HCT116 (cell line): ENCODE measurements around the gene PRKG1. TPM values are rescaled to one million over a fixed set of nuclear protein-coding genes. Genes with fewer than 3 reads are reported as not detected.

ENCODE experiments used
- ATAC-seq: fragments of 200-7000 bp; cut with Tn5 transposase; 2 replicates; pipeline ENCODE4 v1.9.1; 2020; ENCODE audit warnings: mild to moderate bottlenecking, moderate library complexity
- BruUV-seq: library from RNA; stranded (reverse); fragments of 400-500 nt; replicated peaks from 2 replicates; lab custom pipeline; 2021; lab: Mats Ljungman, UMichigan
- CTCF ChIA-PET: fragments of 300-600 bp; sonication (Branson Sonifier 250); formaldehyde crosslinking; loops from one replicate; lab custom pipeline; 2021; ENCODE audit warnings: antibody characterized with exemption; lab: Charles Lee
- POLR2A ChIA-PET: fragments of 300-600, 350-600 bp; sonication (Branson Sonifier 250); formaldehyde crosslinking; loops from one replicate; lab custom pipeline; 2021; ENCODE audit warnings: antibody characterized with exemption; lab: Charles Lee
- RAD21 ChIA-PET, 2 experiments: fragments of 300-600 bp; sonication (Branson Sonifier 250); formaldehyde crosslinking; loops; one replicate each; lab custom pipeline; 2023; ENCODE audit warnings: low total read pairs in 2 of 2; ENCODE audit not compliant: uncharacterized antibody in 2 of 2, unreplicated experiment in 2 of 2, low non-redundant PET in 1 of 2; lab: Charles Lee
- DNase-seq: peaks from one replicate; pipeline ENCODE4 v3.0.0-alpha.2; 2010; ENCODE audit warnings: low read depth, low spot score
- H2AFZ ChIP-seq: fragments of 200-600 bp; shearing (Covaris generic), sonication (generic); 2 replicates; pipeline ENCODE4 v1.6.1; 2017; ENCODE audit warnings: low read depth, mixed run types, mixed read lengths, antibody characterized with exemption, low read length; ENCODE audit not compliant: poor library complexity, severe bottlenecking
- H3K27ac ChIP-seq: 2 replicates; pipeline ENCODE4 v1.5.1; 2012; ENCODE audit warnings: low read depth, low read length
- H3K27me3 ChIP-seq: fragments of 200-600 bp; sonication (generic); 2 replicates; pipeline ENCODE4 v1.6.1; 2016; ENCODE audit warnings: mixed run types, low read length, mixed read lengths; ENCODE audit not compliant: insufficient read depth
- H3K36me3 ChIP-seq, 2 experiments: fragments of 200-500 bp in 1 of 2; fragments of 200-600 bp in 1 of 2; sonication (Bioruptor generic) in 1 of 2; sonication (generic) in 1 of 2; 2 replicates each; pipeline versions ENCODE4 v1.5.1 to v1.6.1; 2014 to 2016; ENCODE audit warnings: low read length in 2 of 2, inconsistent platforms in 1 of 2, mixed read lengths in 1 of 2, mixed run types in 1 of 2; ENCODE audit not compliant: insufficient read depth in 2 of 2, control insufficient read depth in 1 of 2
- H3K4me1 ChIP-seq, 2 experiments: fragments of 200-600 bp in 1 of 2; sonication (generic) in 1 of 2; 2 replicates each; pipeline versions ENCODE4 v1.5.1 to v1.6.1; 2012 to 2017; ENCODE audit warnings: low read length in 2 of 2, inconsistent platforms in 1 of 2, mild to moderate bottlenecking in 1 of 2, mixed read lengths in 1 of 2, mixed run types in 1 of 2, moderate library complexity in 1 of 2; ENCODE audit not compliant: insufficient read depth in 2 of 2, control insufficient read depth in 1 of 2
- H3K4me2 ChIP-seq: fragments of 200-600 bp; sonication (generic); 2 replicates; pipeline ENCODE4 v1.6.1; 2017; ENCODE audit warnings: mixed run types, low read length, mixed read lengths
- H3K4me3 ChIP-seq, 2 experiments: fragments of 200-600 bp in 1 of 2; sonication (generic) in 1 of 2; replicated peaks in 1 of 2; 2 replicates each; pipeline ENCODE4 v1.5.1; 2011 to 2016; ENCODE audit warnings: low read length in 2 of 2, control low read depth in 1 of 2, low read depth in 1 of 2, mild to moderate bottlenecking in 1 of 2, mixed read lengths in 1 of 2, mixed run types in 1 of 2
- H3K79me2 ChIP-seq: fragments of 200-600 bp; sonication (generic); 2 replicates; pipeline ENCODE4 v1.6.1; 2017; ENCODE audit warnings: mild to moderate bottlenecking, mixed run types, low read length, moderate library complexity, mixed read lengths; ENCODE audit not compliant: insufficient read depth
- H3K9ac ChIP-seq: fragments of 200-600 bp; sonication (generic); 2 replicates; pipeline ENCODE4 v1.6.1; 2016; ENCODE audit warnings: low read length, mixed read lengths
- H3K9me2 ChIP-seq: fragments of 200-600 bp; sonication (generic), shearing (Covaris generic); 2 replicates; pipeline ENCODE4 v1.6.1; 2017; ENCODE audit warnings: mixed run types, mild to moderate bottlenecking, moderate library complexity; ENCODE audit not compliant: insufficient read depth
- H3K9me3 ChIP-seq, 2 experiments: fragments of 200-500 bp in 1 of 2; fragments of 200-600 bp in 1 of 2; sonication (Bioruptor generic) in 1 of 2; sonication (generic) in 1 of 2; 2 replicates each; pipeline ENCODE4 v1.6.1; 2014 to 2017; ENCODE audit warnings: low read length in 2 of 2, mixed read lengths in 2 of 2, inconsistent platforms in 1 of 2, low read depth in 1 of 2, mild to moderate bottlenecking in 1 of 2, mixed run types in 1 of 2, moderate library complexity in 1 of 2; ENCODE audit not compliant: control insufficient read depth in 1 of 2, insufficient read depth in 1 of 2
- H4K20me1 ChIP-seq: fragments of 200-600 bp; sonication (generic), shearing (Covaris generic); 2 replicates; pipeline ENCODE4 v1.6.1; 2017; ENCODE audit warnings: mixed run types, mild to moderate bottlenecking, moderate library complexity; ENCODE audit not compliant: insufficient read depth
- CBX3 ChIP-seq: IDR thresholded peaks from 2 replicates; pipeline ENCODE4 v1.6.1; 2012; ENCODE audit warnings: low read depth
- CEBPB ChIP-seq: IDR thresholded peaks from 2 replicates; pipeline ENCODE4 v1.6.1; 2012; ENCODE audit warnings: low read depth
- ELF1 ChIP-seq: IDR thresholded peaks from 2 replicates; pipeline ENCODE4 v1.6.1; 2012; ENCODE audit warnings: low read depth, borderline replicate concordance
- EZH2 ChIP-seq: fragments of 200-600 bp; sonication (generic); IDR thresholded peaks from 2 replicates; pipeline ENCODE4 v1.6.1; 2017; ENCODE audit warnings: antibody characterized with exemption, mixed run types
- FOSL1 ChIP-seq: IDR thresholded peaks from 2 replicates; pipeline ENCODE4 v1.6.1; 2012; ENCODE audit warnings: low read depth
- JUND ChIP-seq: IDR thresholded peaks from 2 replicates; pipeline ENCODE4 v1.6.1; 2012
- MAX ChIP-seq: IDR thresholded peaks from 2 replicates; pipeline ENCODE4 v1.6.1; 2012
- POLR2AphosphoS5 ChIP-seq: IDR thresholded peaks from 2 replicates; pipeline ENCODE4 v1.6.1; 2011; ENCODE audit warnings: mild to moderate bottlenecking, low read depth, low read length, moderate library complexity
- SIN3A ChIP-seq: IDR thresholded peaks from 2 replicates; pipeline ENCODE4 v1.6.1; 2012; ENCODE audit warnings: low read depth
- SP1 ChIP-seq: IDR thresholded peaks from 2 replicates; pipeline ENCODE4 v1.6.1; 2012; ENCODE audit warnings: low read depth
- SRF ChIP-seq: IDR thresholded peaks from 2 replicates; pipeline ENCODE4 v1.6.1; 2012; ENCODE audit warnings: low read depth
- YY1 ChIP-seq: IDR thresholded peaks from 2 replicates; pipeline ENCODE4 v1.6.1; 2011; ENCODE audit warnings: low read length, low read depth, moderate library complexity, mild to moderate bottlenecking; ENCODE audit not compliant: insufficient replicate concordance; ENCODE audit errors: extremely low read depth
- ZFX ChIP-seq: fragments of 450-650 bp; IDR thresholded peaks from 2 replicates; pipeline ENCODE4 v1.6.1; 2017
- intact Hi-C: fragments of 100-400 bp; cut with micrococcal nuclease; formaldehyde crosslinking; loops from 2 replicates; pipeline ENCODE4 v1.10.0; 2022
- total RNA-seq: library from RNA; stranded (reverse); gene quantifications from one replicate; pipeline ENCODE4 v1.2.1, GENCODE V29; 2021; ENCODE audit not compliant: unreplicated experiment
- TF ChIP-seq, protein P1 (sequence below): IDR thresholded peaks from 2 replicates; pipeline ENCODE4 v1.6.1; 2012; ENCODE audit warnings: low read depth

PRKG1 gene
- total RNA-seq, 1 experiment from 2014 or later: 1.4 TPM

GRCh38 chr10:51683031-51683691 is 608.9 kb downstream of the PRKG1 start:
- H2AFZ ChIP-seq: no peak overlapping the region
- no peak overlapping the region for H3K4me2 ChIP-seq

GRCh38 chr10:51685768-51686167 is 611.5 kb downstream of the PRKG1 start:
- H3K4me1 ChIP-seq: no peaks in the 10 kb centered on the region
- CTCF ChIA-PET: no interaction called here
- H3K27ac ChIP-seq: no peak overlapping the region
- no peaks in the 10 kb centered on the region for H4K20me1 ChIP-seq
- H2AFZ ChIP-seq: no peak overlapping the region
- intact Hi-C loops: no loop called here
- no peak overlapping the region for H3K9ac ChIP-seq
- H3K36me3 ChIP-seq: no peaks in the 10 kb centered on the region
- POLR2A ChIA-PET: no interaction called here
- RAD21 ChIA-PET: no interaction called here
- no peak for ATAC-seq
- no peak overlapping the region for H3K4me3 ChIP-seq
- DNase-seq: no peak
- H3K27me3 ChIP-seq: peaks cover 11% of the 10 kb centered on the region
- TF ChIP-seq EZH2 (no peak), MAX (no peak), JUND (no peak), SIN3A (no peak), ELF1 (no peak), YY1 (no peak), SP1 (no peak), POLR2AphosphoS5 (no peak)
- TF ChIP-seq, protein P1, sequence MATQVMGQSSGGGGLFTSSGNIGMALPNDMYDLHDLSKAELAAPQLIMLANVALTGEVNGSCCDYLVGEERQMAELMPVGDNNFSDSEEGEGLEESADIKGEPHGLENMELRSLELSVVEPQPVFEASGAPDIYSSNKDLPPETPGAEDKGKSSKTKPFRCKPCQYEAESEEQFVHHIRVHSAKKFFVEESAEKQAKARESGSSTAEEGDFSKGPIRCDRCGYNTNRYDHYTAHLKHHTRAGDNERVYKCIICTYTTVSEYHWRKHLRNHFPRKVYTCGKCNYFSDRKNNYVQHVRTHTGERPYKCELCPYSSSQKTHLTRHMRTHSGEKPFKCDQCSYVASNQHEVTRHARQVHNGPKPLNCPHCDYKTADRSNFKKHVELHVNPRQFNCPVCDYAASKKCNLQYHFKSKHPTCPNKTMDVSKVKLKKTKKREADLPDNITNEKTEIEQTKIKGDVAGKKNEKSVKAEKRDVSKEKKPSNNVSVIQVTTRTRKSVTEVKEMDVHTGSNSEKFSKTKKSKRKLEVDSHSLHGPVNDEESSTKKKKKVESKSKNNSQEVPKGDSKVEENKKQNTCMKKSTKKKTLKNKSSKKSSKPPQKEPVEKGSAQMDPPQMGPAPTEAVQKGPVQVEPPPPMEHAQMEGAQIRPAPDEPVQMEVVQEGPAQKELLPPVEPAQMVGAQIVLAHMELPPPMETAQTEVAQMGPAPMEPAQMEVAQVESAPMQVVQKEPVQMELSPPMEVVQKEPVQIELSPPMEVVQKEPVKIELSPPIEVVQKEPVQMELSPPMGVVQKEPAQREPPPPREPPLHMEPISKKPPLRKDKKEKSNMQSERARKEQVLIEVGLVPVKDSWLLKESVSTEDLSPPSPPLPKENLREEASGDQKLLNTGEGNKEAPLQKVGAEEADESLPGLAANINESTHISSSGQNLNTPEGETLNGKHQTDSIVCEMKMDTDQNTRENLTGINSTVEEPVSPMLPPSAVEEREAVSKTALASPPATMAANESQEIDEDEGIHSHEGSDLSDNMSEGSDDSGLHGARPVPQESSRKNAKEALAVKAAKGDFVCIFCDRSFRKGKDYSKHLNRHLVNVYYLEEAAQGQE: no peak
- no TSS peak for BruUV-seq
- H3K9me3 ChIP-seq: no peaks in the 10 kb centered on the region
- no peaks in the 10 kb centered on the region for H3K79me2 ChIP-seq
- no peaks in the 10 kb centered on the region for H3K9me2 ChIP-seq
- H3K4me2 ChIP-seq: no peak overlapping the region

More at GRCh38 chr10:51683031-51683691, 608.9 kb downstream of the PRKG1 start:
- H3K4me1 ChIP-seq: no peaks in the 10 kb centered on the region
- H3K9me2 ChIP-seq: no peaks in the 10 kb centered on the region
- intact Hi-C loops: no loop called here
- H3K36me3 ChIP-seq: no peaks in the 10 kb centered on the region
- CTCF ChIA-PET: no interaction called here
- no peaks in the 10 kb centered on the region for H3K9me3 ChIP-seq
- no peaks in the 10 kb centered on the region for H4K20me1 ChIP-seq
- no peak overlapping the region for H3K27ac ChIP-seq
- RAD21 ChIA-PET: no interaction called here
- no peak for DNase-seq
- no TSS peak for BruUV-seq
- no peak overlapping the region for H3K9ac ChIP-seq
- TF ChIP-seq EZH2 (no peak), ELF1 (no peak), ZFX (no peak), SP1 (no peak), POLR2AphosphoS5 (no peak), CEBPB (no peak), FOSL1 (no peak), CBX3 (no peak), SRF (no peak), JUND (no peak), YY1 (no peak)
- TF ChIP-seq, all 23 proteins: peak for 0
- H3K27me3 ChIP-seq: peaks cover 21% of the 10 kb centered on the region
- POLR2A ChIA-PET: no interaction called here
- H3K79me2 ChIP-seq: no peaks in the 10 kb centered on the region
- H3K4me3 ChIP-seq: no peak overlapping the region
- no peak for ATAC-seq
